Stimulated activated naive CD8-positive, alpha-beta T cell treated with anti-CD3 and anti-CD28 coated beads, Interleukin-15, amount 100 ng/mL, for 72 hours (primary cell): ENCODE data around the gene UGGT2.
"Not testable (repeated sequence)": the region's sequence is repeated elsewhere in the genome, so short reads cannot be mapped to it uniquely, and the experiment has no call there.

Experiments used
- ATAC-seq: fragments of 150-1000 bp; cut with Tn5 transposase; 2 replicates; pipeline ENCODE4 v1.10.0; 2021; ENCODE audit warnings: mild to moderate bottlenecking, moderate library complexity
- DNase-seq, 2 donors: peaks; one replicate each; pipeline ENCODE4 v3.0.0; 2021 to 2022
- H3K27ac Mint-ChIP-seq, 2 donors: one replicate each; pipeline ENCODE4 v1.8.0; 2022; ENCODE audit warnings: mild to moderate bottlenecking in 2 of 2, mixed read lengths in 2 of 2, moderate library complexity in 2 of 2
- H3K27me3 Mint-ChIP-seq: one replicate; pipeline ENCODE4 v1.8.0; 2022; ENCODE audit warnings: mixed read lengths
- H3K4me1 Mint-ChIP-seq: one replicate; pipeline ENCODE4 v1.8.0; 2022; ENCODE audit warnings: mild to moderate bottlenecking, mixed read lengths
- H3K4me3 Mint-ChIP-seq, 2 donors: one replicate each; pipeline ENCODE4 v1.8.0; 2022; ENCODE audit warnings: mild to moderate bottlenecking in 2 of 2, mixed read lengths in 2 of 2, moderate library complexity in 1 of 2
- H3K9me3 Mint-ChIP-seq, 2 donors: one replicate each; pipeline ENCODE4 v1.8.0; 2022; ENCODE audit warnings: mixed read lengths in 2 of 2

The UGGT2 gene

GRCh38 chr13:95954266-95954665 is 98.9 kb downstream of the UGGT2 start:
- Mint-ChIP-seq H3K27me3 (no peaks in the 10 kb centered on the region), H3K4me1 (no peaks in the 10 kb centered on the region), H3K4me3 (no peak overlapping the region), H3K9me3 (peaks cover 14 to 26% of the 10 kb centered on the region in 2 donors), H3K27ac (no peak overlapping the region)
- no peak for DNase-seq
- ATAC-seq = no peak

GRCh38 chr13:95950103-95950502 is 103.1 kb downstream of the UGGT2 start:
- H3K4me1 Mint-ChIP-seq = no peaks in the 10 kb centered on the region
- H3K27me3 Mint-ChIP-seq = no peaks in the 10 kb centered on the region
- ATAC-seq = no peak
- H3K27ac Mint-ChIP-seq = no peak overlapping the region
- no peak overlapping the region for H3K4me3 Mint-ChIP-seq
- peaks cover 11 to 15% of the 10 kb centered on the region in 2 donors for H3K9me3 Mint-ChIP-seq
- DNase-seq = no peak

GRCh38 chr13:95948656-95949055 is 104.5 kb downstream of the UGGT2 start:
- Mint-ChIP-seq H3K9me3 (peaks cover 11 to 15% of the 10 kb centered on the region in 2 donors), H3K27ac (no peak overlapping the region), H3K4me1 (no peaks in the 10 kb centered on the region), H3K4me3 (no peak overlapping the region), H3K27me3 (no peaks in the 10 kb centered on the region)
- no peak for ATAC-seq
- DNase-seq = no peak

- H3K9me3 Mint-ChIP-seq = no peaks in the 10 kb centered on the region
- ATAC-seq (no peak), DNase-seq (no peak)
- H3K27ac Mint-ChIP-seq = no peak overlapping the region
- no peak overlapping the region for H3K4me3 Mint-ChIP-seq
- H3K27me3 Mint-ChIP-seq = no peaks in the 10 kb centered on the region
- H3K4me1 Mint-ChIP-seq = no peaks in the 10 kb centered on the region
Measured at GRCh38 chr13:95937714-95938320, 115.4 kb downstream of the UGGT2 start.

GRCh38 chr13:95931300-95932025 is 121.7 kb downstream of the UGGT2 start:
- H3K9me3 Mint-ChIP-seq = peaks cover 25 to 33% of the 10 kb centered on the region in 2 donors

GRCh38 chr13:95929430-95929829 is 123.8 kb downstream of the UGGT2 start:
- Mint-ChIP-seq H3K9me3 (peaks cover 25 to 33% of the 10 kb centered on the region in 2 donors), H3K4me3 (no peak overlapping the region), H3K27me3 (no peaks in the 10 kb centered on the region), H3K27ac (no peak overlapping the region), H3K4me1 (no peaks in the 10 kb centered on the region)
- ATAC-seq (no peak), DNase-seq (no peak)

More at GRCh38 chr13:95931300-95932025, 121.7 kb downstream of the UGGT2 start:
- DNase-seq (no peak), ATAC-seq (peak; percentile 62)
- Mint-ChIP-seq H3K27ac (no peak overlapping the region), H3K27me3 (no peaks in the 10 kb centered on the region), H3K4me3 (no peak overlapping the region), H3K4me1 (no peaks in the 10 kb centered on the region)

GRCh38 chr13:95928367-95928906 is 124.8 kb downstream of the UGGT2 start:
- H3K27me3 Mint-ChIP-seq, H3K4me3 Mint-ChIP-seq, H3K27ac Mint-ChIP-seq, ATAC-seq, H3K4me1 Mint-ChIP-seq, DNase-seq: not testable (repeated sequence)
- H3K9me3 Mint-ChIP-seq = peaks cover 25 to 33% of the 10 kb centered on the region in 2 donors

GRCh38 chr13:95926231-95926630 is 127.0 kb downstream of the UGGT2 start:
- ATAC-seq (no peak), DNase-seq (no peak)
- H3K4me3 Mint-ChIP-seq = no peak overlapping the region
- no peaks in the 10 kb centered on the region for H3K27me3 Mint-ChIP-seq
- no peaks in the 10 kb centered on the region for H3K4me1 Mint-ChIP-seq
- H3K27ac Mint-ChIP-seq = no peak overlapping the region
- H3K9me3 Mint-ChIP-seq = peaks cover 20 to 26% of the 10 kb centered on the region in 2 donors

- Mint-ChIP-seq H3K27me3 (no peaks in the 10 kb centered on the region), H3K27ac (no peak overlapping the region), H3K4me1 (no peaks in the 10 kb centered on the region), H3K4me3 (no peak overlapping the region), H3K9me3 (peaks cover 8 to 12% of the 10 kb centered on the region in 2 donors)
- ATAC-seq (no peak), DNase-seq (no peak)
Measured at GRCh38 chr13:95924389-95924994, 128.7 kb downstream of the UGGT2 start.

GRCh38 chr13:95921485-95921884 is 131.7 kb downstream of the UGGT2 start:
- H3K4me1 Mint-ChIP-seq = no peaks in the 10 kb centered on the region
- ATAC-seq (no peak), DNase-seq (no peak)
- H3K27me3 Mint-ChIP-seq = no peaks in the 10 kb centered on the region
- peaks cover 0 to 5% of the 10 kb centered on the region in 2 donors for H3K9me3 Mint-ChIP-seq
- no peak overlapping the region for H3K4me3 Mint-ChIP-seq
- no peak overlapping the region for H3K27ac Mint-ChIP-seq

GRCh38 chr13:95920485-95920884 is 132.7 kb downstream of the UGGT2 start:
- H3K4me3 Mint-ChIP-seq = no peak overlapping the region
- H3K27ac Mint-ChIP-seq = no peak overlapping the region
- ATAC-seq = no peak
- H3K9me3 Mint-ChIP-seq = peaks cover 0 to 5% of the 10 kb centered on the region in 2 donors
- H3K4me1 Mint-ChIP-seq = no peaks in the 10 kb centered on the region
- H3K27me3 Mint-ChIP-seq = no peaks in the 10 kb centered on the region
- DNase-seq = no peak

GRCh38 chr13:95918860-95919259 is 134.3 kb downstream of the UGGT2 start:
- Mint-ChIP-seq H3K9me3 (peaks cover 0 to 5% of the 10 kb centered on the region in 2 donors), H3K27ac (no peak overlapping the region), H3K4me3 (no peak overlapping the region), H3K4me1 (no peaks in the 10 kb centered on the region), H3K27me3 (no peaks in the 10 kb centered on the region)
- DNase-seq (no peak), ATAC-seq (no peak)

- Mint-ChIP-seq H3K4me3 (no peak overlapping the region), H3K27ac (no peak overlapping the region), H3K9me3 (peaks cover 0 to 13% of the 10 kb centered on the region in 2 donors), H3K27me3 (no peaks in the 10 kb centered on the region), H3K4me1 (no peaks in the 10 kb centered on the region)
- ATAC-seq = no peak
- no peak for DNase-seq
Measured at GRCh38 chr13:95914991-95915501, 138.2 kb downstream of the UGGT2 start.

GRCh38 chr13:95906999-95907398 is 146.2 kb downstream of the UGGT2 start:
- Mint-ChIP-seq H3K27ac (no peak overlapping the region), H3K9me3 (peaks cover 10 to 14% of the 10 kb centered on the region in 2 donors), H3K27me3 (no peaks in the 10 kb centered on the region), H3K4me3 (no peak overlapping the region), H3K4me1 (no peaks in the 10 kb centered on the region)
- DNase-seq (no peak), ATAC-seq (no peak)

- ATAC-seq = no peak
- Mint-ChIP-seq H3K27me3 (no peaks in the 10 kb centered on the region), H3K4me3 (no peak overlapping the region), H3K27ac (no peak overlapping the region), H3K4me1 (no peaks in the 10 kb centered on the region), H3K9me3 (peaks cover 11 to 21% of the 10 kb centered on the region in 2 donors)
- no peak for DNase-seq
Measured at GRCh38 chr13:95903569-95903968, 149.6 kb downstream of the UGGT2 start.

GRCh38 chr13:95902741-95903140 is 150.5 kb downstream of the UGGT2 start:
- no peak for DNase-seq
- no peaks in the 10 kb centered on the region for H3K4me1 Mint-ChIP-seq
- peaks cover 7 to 16% of the 10 kb centered on the region in 2 donors for H3K9me3 Mint-ChIP-seq
- H3K4me3 Mint-ChIP-seq = no peak overlapping the region
- H3K27ac Mint-ChIP-seq = no peak overlapping the region
- H3K27me3 Mint-ChIP-seq = no peaks in the 10 kb centered on the region
- no peak for ATAC-seq
